ENCODE measurements around the gene DNAH2.

Gene DNAH2

DNA sequence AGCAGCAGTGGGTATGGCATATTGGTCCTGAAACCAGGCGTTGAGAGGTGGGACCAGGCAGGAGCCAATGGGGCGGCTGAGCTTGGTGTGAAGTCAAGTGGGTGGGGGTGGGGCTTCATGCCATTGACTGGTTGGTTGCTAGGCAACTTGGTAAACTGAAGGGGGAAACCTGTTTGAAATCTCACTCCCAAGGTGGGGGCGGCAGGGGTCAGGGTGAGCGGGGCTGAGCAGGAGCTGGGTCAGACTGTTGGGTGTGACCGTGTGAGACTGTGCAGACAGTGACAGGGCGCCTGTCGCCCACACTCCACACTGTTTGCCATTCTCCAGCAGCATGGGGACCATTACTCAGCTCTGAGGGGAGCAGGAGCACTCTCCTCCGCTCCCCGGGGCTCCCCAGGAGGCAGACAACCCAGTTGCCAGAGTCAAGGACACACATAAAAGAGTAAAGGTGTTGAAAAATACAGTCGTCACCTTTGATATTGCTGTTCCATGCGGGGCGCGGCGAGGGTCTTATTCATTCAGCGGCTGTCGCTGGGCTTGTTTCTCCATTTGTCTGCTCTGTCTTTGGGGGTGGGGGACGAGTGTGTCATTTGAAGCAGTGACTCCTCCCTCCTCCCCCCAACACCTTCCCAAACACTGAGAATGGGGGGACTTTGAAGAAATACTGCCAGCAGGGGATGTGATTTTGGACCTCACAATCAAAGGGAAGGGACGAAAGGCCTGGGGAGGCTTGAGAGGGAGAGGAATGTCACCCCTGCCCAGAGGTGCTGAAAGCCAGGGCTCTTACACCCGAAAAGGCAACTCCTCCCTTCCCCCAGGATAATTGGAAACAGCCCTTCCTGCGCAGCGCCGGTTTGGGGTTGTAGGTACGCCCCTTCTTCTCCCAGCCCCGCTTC, 13.7 kb upstream of the DNAH2 start:
- DNase-seq (ENCODE audit: low read depth), result peak; percentile 63

DNA sequence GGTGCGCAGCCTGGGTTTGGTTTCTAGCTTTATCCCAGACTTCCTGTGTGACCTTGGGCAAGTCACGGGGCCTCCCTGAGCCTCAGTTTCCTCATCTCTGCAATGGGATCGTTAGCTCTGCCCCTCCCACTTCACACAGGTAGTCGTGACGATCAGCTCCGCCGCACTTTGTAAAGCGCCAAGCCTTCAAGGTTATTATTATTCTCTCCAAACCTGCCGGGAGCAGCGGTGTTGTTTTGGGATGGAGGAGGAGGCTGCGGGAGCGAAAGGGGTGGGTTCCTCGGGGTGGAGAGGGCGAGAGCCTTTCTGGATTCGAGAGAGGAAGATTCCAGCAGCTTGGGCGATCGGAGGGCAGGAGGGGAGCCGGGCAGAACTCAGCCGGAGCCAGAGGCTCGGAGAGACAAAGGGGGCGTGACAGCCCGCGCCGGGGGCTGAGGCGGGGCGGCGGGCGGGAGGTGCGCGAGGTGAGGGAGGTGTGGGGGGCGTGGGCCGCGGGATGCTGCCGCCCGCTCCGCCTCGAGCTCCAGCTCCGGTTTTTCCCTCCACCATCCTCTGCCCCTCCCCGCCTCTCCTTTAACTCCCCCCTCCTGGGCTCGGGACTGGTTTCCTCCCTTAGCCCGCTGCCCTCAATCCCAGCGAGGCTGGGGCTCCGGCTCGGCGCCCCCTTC, 12.8 kb upstream of the DNAH2 start, which contains the start of gene EFNB3:
EFNB3 (plus strand) TSS at position 602 of the 668 bp plus-strand sequence. CDS start 397 bp downstream, outside the sequence.
- DNase-seq (ENCODE audit: low read depth), result no peak

DNA sequence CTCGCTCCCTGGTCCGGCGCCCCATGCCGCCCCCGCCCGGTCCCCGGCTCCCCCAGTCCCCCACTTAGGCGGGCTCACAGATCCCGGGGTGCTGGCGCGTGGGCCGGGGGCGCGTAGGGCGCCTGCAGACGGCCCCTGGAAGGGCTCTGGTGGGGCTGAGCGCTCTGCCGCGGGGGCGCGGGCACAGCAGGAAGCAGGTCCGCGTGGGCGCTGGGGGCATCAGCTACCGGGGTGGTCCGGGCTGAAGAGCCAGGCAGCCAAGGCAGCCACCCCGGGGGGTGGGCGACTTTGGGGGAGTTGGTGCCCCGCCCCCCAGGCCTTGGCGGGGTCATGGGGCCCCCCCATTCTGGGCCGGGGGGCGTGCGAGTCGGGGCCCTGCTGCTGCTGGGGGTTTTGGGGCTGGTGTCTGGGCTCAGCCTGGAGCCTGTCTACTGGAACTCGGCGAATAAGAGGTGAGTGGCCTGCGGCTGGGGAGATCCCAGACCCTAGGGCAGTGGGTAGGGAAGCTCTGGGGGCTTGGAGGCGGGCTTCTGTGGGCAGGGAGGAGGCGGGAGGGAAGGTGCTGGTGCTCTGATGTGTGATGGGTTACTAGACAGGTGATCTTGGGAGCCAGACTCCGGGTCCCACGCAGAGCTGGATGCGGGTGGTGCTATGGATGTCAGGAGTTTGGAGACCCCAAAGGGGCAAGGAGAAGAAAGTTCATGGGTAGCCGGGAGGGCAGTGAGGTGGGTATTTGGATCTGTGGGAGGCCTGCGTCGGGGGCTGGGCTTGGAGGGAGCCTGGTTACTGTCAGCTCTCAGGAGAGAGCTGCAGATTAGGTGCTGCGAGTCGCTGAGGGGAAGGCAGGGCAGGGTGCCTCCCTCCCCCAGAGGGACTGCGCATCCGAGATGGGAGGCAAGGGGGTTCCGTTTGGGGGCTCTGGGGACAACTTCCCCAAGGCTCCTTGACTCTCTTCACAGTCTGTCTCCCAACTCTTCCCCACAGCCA, 12.0 kb upstream of the DNAH2 start:
- no peak for DNase-seq (ENCODE audit: low read depth)

DNA sequence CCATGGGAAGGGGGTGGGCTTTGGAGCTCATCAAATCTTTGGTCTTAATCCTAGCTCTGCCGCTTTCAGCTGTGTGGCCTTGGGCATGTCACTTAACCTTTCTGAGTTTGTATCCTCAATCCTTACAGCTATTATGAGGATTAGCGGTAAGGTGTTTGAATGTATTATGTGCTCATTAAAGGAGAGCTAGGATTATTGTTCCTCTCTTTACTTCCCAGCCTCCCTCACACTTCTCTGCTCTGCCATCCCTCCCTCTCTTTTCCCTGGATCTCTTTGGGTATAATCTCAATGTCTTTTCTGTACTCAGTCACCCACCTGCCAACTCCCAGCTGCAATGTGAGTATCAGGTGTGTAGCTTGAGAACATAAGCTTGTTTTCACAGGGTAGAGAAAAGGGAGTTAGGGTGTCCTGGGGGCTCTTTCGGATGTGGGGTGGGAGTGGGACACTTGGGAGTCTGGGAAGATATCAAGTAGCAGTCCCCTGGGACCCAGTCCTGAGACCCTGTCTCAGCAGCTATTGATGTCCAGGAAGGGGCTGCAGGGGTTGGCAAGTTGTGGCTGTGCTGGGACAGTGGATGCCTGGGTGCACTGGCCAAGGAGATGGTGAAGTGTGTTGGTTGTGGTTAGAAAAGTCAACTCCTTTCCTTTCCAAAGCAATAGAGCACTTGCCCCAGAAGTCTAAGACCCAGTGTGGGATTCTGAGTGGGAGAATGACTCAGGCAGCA, 10.8 kb upstream of the DNAH2 start:
- no peak for DNase-seq (ENCODE audit: low read depth)

DNA sequence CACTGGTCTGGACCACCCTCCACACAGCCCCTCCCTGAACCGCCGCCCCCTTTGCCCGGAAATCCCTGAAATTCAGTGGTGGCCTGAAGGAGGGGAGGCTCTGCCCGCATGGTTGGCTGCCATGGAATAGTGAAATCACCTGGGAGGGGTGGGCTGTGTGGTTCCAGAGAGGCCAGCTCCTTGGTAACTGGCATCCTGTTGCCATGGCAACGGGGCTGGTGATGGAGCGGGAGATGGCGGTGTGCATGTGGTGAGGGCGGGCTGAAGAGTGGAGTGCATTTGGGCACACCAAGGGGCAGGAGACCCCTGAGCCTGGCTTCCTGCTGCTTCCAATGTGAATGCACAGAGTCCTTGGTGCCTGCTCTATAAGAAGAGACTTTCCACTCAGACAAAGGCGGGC, 10.1 kb upstream of the DNAH2 start:
- no peak for DNase-seq (ENCODE audit: low read depth)

DNA sequence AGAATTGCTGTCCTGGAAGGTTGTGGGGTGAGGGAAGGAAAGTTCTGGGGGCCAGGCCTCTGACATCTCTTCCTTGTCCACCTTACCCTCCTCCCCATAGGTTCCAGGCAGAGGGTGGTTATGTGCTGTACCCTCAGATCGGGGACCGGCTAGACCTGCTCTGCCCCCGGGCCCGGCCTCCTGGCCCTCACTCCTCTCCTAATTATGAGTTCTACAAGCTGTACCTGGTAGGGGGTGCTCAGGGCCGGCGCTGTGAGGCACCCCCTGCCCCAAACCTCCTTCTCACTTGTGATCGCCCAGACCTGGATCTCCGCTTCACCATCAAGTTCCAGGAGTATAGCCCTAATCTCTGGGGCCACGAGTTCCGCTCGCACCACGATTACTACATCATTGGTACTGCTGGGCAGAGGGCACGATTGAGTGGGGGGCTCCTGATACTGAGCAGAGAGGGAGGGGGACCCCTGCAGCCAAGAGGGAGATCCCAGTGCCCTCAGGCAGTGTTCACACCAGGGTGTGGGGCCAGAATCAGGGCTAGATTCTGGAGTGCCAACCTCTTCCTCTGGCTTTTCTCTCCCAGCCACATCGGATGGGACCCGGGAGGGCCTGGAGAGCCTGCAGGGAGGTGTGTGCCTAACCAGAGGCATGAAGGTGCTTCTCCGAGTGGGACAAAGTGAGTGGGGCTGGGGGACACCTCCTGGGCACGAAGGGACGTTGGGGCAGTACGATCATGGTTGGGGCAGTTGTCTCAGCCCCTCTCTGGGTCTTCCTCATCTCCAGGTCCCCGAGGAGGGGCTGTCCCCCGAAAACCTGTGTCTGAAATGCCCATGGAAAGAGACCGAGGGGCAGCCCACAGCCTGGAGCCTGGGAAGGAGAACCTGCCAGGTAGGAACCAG, 9.4 kb upstream of the DNAH2 start:
- no peak for DNase-seq (ENCODE audit: low read depth)

DNA sequence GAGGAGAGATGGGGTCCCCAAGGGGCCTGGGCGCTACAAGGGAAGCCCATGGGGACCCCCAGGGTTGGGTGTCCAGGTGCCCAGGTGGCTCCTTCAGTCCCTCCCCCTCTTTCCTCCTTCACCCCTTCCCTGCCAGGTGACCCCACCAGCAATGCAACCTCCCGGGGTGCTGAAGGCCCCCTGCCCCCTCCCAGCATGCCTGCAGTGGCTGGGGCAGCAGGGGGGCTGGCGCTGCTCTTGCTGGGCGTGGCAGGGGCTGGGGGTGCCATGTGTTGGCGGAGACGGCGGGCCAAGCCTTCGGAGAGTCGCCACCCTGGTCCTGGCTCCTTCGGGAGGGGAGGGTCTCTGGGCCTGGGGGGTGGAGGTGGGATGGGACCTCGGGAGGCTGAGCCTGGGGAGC, 8.5 kb upstream of the DNAH2 start:
- no peak for DNase-seq (ENCODE audit: low read depth)

DNA sequence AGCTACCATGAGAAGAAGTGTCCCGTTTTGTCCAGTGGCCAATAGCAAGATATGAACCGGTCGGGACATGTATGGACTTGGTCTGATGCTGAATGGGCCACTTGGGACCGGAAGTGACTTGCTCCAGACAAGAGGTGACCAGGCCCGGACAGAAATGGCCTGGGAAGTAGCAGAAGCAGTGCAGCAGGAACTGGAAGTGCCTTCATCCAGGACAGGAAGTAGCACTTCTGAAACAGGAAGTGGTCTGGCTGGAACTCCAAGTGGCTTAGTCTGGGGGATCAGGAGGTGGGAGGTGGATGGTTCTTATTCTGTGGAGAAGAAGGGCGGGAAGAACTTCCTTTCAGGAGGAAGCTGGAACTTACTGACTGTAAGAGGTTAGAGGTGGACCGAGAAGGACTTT, 7.2 kb upstream of the DNAH2 start:
- DNase-seq (ENCODE audit: low read depth), result no peak

DNA sequence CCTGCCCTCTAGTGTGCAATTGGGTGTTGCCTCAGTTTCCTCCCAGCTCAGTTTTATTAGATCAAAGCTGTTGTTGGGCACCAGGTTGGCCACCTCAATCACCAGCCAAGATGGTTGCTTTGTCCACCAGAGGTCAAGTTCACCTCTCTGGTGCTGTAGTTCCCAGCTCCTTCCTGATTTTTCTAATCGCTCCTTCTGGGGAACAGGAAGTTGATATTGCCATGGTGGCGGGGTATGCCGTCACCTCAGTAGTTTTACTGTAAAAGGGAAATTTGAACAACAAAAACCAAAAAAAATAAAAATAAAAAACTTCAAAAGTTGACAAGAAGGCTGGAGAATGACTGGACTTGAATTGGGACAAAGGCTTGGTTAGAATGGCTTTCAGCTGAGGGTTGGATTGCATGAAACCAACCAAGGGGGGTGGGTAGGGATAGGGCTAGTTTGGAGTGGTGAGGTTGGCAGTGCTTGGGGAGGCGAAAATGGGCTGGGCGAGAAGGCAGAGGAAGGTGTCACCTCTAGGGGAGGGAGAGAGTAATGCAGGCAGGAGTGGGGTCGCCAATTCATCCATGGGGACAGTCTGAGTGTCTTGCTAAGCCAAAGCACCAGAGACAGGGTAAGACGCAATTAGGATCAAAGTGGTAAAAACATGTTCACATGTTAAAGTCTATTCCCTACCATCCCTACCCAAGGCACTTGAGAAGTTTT, 6.3 kb upstream of the DNAH2 start:
- DNase-seq (ENCODE audit: low read depth), result no peak

DNA sequence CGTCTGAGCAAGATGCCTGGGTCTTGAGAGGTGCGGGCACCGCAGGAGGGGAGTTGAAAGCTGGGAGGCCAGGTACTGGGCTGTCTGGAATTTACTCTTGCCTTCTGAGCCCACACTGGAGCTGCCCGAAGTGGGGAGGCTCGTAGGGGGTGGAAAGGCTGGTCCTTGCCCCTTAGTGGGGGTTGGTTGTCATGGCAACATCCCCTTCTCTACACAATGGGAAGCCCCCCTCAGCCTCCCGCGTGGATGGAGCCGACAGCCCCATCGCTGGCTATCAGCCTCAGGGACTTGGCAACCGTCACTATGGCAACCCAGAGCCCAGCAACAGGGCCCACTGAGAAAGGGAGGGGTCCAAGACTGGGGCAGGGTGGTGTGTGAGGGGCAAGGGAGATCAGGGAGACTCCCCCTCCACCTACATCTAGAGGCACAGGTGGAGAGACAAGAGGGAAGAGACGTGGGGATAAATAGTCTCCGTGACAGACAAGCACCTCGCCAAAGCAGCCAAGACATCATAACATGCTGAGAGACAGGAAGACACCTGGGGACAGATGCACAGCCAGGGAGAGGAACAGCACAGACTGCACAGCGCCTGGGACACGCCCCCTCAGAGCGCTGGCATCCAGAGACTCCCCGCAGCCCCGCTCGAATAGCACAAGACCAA, 5.3 kb upstream of the DNAH2 start:
- no peak for DNase-seq (ENCODE audit: low read depth)

DNA sequence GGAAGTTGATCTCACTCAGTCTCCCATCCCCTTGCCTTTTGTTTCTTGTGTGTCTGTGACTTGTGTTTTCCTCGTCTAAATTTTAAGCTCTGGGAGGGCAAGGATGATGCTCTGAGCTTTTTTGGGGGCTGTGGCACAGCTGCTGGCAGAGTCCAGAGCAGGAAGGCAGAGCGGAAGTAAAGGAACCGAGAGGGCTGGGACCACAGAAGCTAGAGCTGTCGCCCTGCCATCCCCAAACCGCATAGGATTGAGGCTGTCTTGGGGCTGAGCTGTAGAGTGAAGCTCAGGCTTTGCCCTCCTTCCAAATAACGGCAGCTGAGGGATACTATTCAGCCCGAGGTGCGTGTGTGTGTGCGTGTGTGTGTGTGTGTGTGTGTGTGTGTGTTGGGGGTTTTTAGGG, 3.8 kb upstream of the DNAH2 start:
- DNase-seq (ENCODE audit: low read depth), result no peak

DNA sequence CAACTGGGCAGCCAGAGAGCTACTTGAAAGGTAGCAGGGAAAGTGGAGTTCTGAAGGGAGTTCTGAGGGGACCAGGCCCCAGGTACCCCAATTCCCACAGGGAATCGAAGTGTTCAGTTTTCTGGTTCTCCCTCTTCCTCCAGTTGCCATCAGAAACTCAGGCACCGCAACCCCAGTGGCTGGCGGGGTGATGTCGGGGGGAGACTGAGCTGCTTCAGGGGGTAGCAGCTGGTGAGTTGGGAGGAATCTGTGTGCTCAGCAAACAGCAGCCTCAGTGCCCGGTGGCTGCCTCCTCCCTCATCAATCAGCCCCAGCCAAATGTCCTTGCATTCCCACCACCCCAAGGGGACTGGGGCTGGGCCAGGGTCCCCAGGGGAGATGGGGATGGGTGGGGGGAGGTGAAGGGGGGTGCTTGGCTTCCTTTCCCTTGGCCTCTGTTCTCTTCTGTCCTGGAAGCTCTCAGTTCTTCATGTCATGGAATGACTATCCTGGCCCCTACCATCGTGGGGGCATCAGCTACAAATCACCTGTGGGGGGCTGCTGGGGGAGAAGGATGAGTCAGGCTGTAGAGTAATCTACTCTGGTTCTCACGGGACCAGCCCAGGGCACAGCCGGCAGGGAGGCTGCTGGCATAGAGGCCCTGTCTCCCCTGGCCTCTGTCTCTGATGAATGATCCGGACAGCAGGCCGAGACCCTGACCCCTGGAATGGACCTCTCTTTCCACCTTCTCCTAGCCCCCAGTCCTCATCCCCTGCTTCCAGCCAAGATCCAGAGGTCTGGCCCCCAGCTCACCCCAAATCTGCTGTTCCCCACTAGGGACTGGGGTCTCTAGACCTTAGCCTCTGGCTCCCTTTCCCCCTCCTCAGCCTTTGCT, 2.6 kb upstream of the DNAH2 start:
- DNase-seq (ENCODE audit: low read depth), result no peak

DNA sequence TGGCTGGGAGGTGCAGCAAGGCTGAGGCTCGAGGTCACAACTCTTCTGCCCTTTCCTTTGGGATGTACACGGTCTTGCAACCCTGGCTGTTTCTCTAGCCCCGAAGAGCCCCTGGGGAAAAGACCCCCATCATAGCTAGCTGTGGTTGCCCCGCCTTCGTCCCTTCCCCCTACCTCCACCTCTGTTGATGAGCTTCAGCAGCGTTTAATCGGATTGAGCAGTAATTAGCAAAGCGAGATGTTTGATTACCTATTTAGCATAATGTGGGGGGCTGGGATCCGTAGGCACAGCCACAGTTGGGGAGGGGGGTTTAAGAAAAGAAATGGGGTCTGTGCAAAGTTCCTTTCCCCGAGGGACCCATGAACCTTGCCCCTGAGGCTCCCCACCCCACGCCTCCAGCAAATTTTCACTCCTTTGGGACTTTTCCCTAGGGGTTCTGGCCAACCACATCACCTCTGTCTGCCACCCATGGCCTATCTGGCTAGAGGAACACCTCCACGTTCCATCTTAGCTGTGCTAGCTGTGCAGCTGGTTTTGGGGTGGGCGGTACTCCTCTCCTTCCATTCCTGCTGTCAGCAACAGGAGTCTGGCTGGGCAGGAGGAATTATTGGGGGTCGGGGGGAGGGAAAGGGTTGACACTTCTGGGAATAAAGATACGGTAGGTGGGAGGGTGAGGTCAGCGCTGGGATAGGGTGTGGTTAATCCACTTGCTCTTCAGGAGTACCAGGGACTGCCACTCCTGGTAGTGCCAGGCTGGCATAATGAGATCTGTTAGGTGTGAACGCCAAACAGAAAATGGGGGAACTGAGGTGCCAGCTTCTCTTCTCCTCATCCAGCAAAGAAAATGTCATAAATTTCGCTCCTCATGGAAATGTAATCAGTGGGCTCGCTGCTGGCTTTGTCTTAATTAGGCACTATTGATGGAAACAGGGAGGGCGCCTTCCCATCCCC, 1.3 kb upstream of the DNAH2 start:
- DNase-seq (ENCODE audit: low read depth), result no peak

DNA sequence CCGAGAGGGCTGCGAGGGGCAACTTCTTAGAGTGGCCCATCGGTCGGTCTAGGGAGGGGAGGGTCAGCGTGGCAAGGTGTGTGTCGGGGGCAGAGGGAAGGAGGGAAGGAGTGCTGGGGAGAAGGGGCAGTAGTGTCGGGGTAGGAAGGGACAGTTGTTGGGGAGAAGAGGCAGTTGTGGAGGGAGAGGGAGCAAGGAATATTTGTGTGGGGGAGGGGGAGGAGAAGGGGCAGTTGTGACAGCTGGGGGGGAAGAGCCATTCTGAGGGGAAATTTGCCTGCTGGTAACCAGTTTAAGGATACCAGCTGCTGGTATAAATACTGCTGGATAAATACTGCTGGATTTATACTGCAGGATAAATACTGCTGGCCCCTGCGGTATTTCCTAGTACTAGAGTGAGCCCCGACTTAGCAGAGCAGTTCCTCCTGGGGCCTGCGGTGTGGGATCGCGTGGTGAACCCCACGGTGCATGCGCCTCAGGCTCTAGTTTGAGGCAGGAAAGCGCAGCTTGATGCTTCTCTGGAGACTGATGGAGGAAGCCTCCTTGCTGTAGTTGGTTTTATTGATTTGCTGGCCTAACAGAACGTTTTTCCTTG, 309 bp downstream of the DNAH2 start:
- peak; percentile 52 for DNase-seq (ENCODE audit: low read depth)

DNA sequence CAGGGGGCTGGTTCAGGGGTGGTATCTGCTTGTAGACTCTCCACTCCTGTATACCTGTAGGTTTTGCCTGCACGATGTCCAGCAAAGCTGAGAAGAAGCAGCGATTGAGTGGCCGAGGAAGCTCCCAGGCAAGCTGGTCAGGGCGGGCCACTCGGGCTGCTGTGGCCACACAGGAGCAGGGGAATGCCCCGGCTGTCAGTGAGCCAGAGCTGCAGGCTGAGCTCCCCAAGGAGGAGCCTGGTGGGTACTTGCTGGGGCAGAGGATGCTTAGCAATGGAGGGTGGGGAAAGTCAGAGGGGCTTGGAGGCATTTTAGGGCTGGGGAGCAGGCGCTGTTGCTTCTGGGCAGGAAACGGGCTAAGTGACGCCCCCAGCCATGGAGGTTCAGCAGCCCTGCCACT, 2.1 kb downstream of the DNAH2 start:
- DNase-seq (ENCODE audit: low read depth), result no peak

DNA sequence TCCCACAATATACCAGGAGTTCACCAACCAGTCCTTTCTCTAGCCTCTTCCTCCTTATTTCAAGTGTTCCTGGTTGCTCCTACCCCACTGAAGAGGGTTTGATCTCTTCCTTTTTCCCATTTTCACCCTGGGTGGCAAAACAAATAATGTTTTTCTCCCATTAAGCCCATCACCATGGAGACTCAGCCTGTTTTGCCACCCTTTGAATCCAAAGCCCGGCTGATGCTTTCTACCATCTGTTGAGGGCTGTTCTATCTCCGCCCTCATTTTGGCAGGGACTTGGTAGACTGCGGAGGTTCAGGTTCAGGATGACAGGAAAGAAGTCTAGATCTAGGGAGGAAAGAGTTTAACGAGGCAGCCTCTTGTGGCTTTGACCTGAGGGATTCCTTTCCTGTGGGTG, 2.6 kb downstream of the DNAH2 start:
- no peak for DNase-seq (ENCODE audit: low read depth)

DNA sequence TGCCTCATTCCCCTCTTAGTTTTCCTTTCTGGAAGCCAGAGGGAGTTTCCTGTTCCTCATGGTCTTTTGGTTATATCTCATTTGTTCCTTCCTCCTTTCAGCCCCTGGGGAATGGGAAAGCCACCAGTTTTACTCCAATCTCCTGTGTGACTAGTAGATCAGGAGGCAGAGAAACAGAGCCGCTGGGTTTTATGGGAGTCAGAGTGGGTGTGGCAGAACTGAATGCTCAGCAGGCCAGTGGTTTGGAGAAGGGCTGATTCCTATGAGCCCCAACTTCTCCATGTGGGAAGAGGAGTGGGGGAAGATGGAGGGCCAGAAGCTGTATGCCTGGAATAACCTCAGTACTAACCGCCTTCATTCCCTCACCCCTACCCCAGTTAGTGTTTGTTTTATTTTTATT, 4.1 kb downstream of the DNAH2 start:
- DNase-seq (ENCODE audit: low read depth), result no peak
